ENCODE data around the gene ABCB8. TPM values are rescaled to one million over a fixed set of nuclear protein-coding genes. Genes with fewer than 3 reads are reported as not detected.

The ABCB8 gene
- total and polyA plus RNA-seq, 9 of the 15 experiments (the other 6 are each of a cell fraction or from before 2014, with no cell fraction given), result 7.6 to 106 (median 36.3) TPM

GRCh38 chr7:150994141-150994837, 34.0 kb upstream of the ABCB8 start (continued):
- TF ChIP-seq, protein P1, sequence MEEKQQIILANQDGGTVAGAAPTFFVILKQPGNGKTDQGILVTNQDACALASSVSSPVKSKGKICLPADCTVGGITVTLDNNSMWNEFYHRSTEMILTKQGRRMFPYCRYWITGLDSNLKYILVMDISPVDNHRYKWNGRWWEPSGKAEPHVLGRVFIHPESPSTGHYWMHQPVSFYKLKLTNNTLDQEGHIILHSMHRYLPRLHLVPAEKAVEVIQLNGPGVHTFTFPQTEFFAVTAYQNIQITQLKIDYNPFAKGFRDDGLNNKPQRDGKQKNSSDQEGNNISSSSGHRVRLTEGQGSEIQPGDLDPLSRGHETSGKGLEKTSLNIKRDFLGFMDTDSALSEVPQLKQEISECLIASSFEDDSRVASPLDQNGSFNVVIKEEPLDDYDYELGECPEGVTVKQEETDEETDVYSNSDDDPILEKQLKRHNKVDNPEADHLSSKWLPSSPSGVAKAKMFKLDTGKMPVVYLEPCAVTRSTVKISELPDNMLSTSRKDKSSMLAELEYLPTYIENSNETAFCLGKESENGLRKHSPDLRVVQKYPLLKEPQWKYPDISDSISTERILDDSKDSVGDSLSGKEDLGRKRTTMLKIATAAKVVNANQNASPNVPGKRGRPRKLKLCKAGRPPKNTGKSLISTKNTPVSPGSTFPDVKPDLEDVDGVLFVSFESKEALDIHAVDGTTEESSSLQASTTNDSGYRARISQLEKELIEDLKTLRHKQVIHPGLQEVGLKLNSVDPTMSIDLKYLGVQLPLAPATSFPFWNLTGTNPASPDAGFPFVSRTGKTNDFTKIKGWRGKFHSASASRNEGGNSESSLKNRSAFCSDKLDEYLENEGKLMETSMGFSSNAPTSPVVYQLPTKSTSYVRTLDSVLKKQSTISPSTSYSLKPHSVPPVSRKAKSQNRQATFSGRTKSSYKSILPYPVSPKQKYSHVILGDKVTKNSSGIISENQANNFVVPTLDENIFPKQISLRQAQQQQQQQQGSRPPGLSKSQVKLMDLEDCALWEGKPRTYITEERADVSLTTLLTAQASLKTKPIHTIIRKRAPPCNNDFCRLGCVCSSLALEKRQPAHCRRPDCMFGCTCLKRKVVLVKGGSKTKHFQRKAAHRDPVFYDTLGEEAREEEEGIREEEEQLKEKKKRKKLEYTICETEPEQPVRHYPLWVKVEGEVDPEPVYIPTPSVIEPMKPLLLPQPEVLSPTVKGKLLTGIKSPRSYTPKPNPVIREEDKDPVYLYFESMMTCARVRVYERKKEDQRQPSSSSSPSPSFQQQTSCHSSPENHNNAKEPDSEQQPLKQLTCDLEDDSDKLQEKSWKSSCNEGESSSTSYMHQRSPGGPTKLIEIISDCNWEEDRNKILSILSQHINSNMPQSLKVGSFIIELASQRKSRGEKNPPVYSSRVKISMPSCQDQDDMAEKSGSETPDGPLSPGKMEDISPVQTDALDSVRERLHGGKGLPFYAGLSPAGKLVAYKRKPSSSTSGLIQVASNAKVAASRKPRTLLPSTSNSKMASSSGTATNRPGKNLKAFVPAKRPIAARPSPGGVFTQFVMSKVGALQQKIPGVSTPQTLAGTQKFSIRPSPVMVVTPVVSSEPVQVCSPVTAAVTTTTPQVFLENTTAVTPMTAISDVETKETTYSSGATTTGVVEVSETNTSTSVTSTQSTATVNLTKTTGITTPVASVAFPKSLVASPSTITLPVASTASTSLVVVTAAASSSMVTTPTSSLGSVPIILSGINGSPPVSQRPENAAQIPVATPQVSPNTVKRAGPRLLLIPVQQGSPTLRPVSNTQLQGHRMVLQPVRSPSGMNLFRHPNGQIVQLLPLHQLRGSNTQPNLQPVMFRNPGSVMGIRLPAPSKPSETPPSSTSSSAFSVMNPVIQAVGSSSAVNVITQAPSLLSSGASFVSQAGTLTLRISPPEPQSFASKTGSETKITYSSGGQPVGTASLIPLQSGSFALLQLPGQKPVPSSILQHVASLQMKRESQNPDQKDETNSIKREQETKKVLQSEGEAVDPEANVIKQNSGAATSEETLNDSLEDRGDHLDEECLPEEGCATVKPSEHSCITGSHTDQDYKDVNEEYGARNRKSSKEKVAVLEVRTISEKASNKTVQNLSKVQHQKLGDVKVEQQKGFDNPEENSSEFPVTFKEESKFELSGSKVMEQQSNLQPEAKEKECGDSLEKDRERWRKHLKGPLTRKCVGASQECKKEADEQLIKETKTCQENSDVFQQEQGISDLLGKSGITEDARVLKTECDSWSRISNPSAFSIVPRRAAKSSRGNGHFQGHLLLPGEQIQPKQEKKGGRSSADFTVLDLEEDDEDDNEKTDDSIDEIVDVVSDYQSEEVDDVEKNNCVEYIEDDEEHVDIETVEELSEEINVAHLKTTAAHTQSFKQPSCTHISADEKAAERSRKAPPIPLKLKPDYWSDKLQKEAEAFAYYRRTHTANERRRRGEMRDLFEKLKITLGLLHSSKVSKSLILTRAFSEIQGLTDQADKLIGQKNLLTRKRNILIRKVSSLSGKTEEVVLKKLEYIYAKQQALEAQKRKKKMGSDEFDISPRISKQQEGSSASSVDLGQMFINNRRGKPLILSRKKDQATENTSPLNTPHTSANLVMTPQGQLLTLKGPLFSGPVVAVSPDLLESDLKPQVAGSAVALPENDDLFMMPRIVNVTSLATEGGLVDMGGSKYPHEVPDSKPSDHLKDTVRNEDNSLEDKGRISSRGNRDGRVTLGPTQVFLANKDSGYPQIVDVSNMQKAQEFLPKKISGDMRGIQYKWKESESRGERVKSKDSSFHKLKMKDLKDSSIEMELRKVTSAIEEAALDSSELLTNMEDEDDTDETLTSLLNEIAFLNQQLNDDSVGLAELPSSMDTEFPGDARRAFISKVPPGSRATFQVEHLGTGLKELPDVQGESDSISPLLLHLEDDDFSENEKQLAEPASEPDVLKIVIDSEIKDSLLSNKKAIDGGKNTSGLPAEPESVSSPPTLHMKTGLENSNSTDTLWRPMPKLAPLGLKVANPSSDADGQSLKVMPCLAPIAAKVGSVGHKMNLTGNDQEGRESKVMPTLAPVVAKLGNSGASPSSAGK (IDR thresholded peaks at IDR 0.05), result peak; percentile 94
- no peak for TF ChIP-seq ZNF277 (CRISPR knock-in tag; IDR thresholded peaks at IDR 0.05; ENCODE audit: borderline replicate concordance)
- peak; percentile 32; the same call in 1 of the 2 replicates for TF ChIP-seq ILK (tag; IDR thresholded peaks at IDR 0.05; ENCODE audit: borderline replicate concordance, low read depth)
- peak; percentile 17; the same call in 1 of the 2 replicates for TF ChIP-seq ATF7 (IDR thresholded peaks at IDR 0.05)
- TF ChIP-seq TCF7L2 (IDR thresholded peaks at IDR 0.05; ENCODE audit: low read depth, low read length), result no peak
- peak; percentile 57 to 58; a peak in 2 of 4 replicates for TF ChIP-seq ARNT (IDR thresholded peaks at IDR 0.05)
- TF ChIP-seq TARDBP (IDR thresholded peaks at IDR 0.05), result peak; percentile 97
- no peak for TF ChIP-seq RHOXF2B (CRISPR knock-in tag; conservative IDR thresholded peaks at IDR 0.05)
- TF ChIP-seq THAP12 (CRISPR knock-in tag; IDR thresholded peaks at IDR 0.05), result no peak
- peak; percentile 63; the same call in 1 of the 2 replicates for TF ChIP-seq ZNF311 (CRISPR knock-in tag; IDR thresholded peaks at IDR 0.05)
- TF ChIP-seq MEF2D (tag; conservative IDR thresholded peaks at IDR 0.05; ENCODE audit: low read depth), result 0 out of 2 replicates have a peak, but pooled peaks have one; percentile 19

All from K562 (cell line).